DOHH2 (cell line): ENCODE results near the gene RECQL5.

Experiments
- H3F3A ChIP-seq: fragments of 200-600 bp; sonication (generic), shearing (Covaris generic); 2 replicates; pipeline ENCODE4 v1.6.0; 2016; ENCODE audit warnings: antibody characterized with exemption, mild to moderate bottlenecking; ENCODE audit not compliant: control insufficient read depth, insufficient read depth
- H3K27ac ChIP-seq: fragments of 200-600 bp; sonication (generic); 2 replicates; pipeline ENCODE4 v1.5.1; 2014; ENCODE audit warnings: low read depth, mild to moderate bottlenecking, low read length, moderate library complexity
- H3K27me3 ChIP-seq: fragments of 200-600 bp; sonication (generic); 2 replicates; pipeline ENCODE4 v1.6.1; 2014; ENCODE audit warnings: mild to moderate bottlenecking, low read length, mixed read lengths; ENCODE audit not compliant: control insufficient read depth
- H3K36me3 ChIP-seq: fragments of 200-600 bp; sonication (generic); 2 replicates; pipeline ENCODE4 v1.6.1; 2014; ENCODE audit warnings: mild to moderate bottlenecking, low read length, moderate library complexity, mixed read lengths; ENCODE audit not compliant: control insufficient read depth
- H3K4me1 ChIP-seq: fragments of 200-600 bp; sonication (generic); 2 replicates; pipeline ENCODE4 v1.6.1; 2014; ENCODE audit warnings: mild to moderate bottlenecking, low read length, mixed read lengths; ENCODE audit not compliant: control insufficient read depth
- H3K4me2 ChIP-seq: fragments of 200-600 bp; sonication (generic); 2 replicates; pipeline ENCODE4 v1.6.0; 2014; ENCODE audit warnings: mild to moderate bottlenecking, low read length, moderate library complexity
- H3K4me3 ChIP-seq: fragments of 200-600 bp; sonication (generic); 2 replicates; pipeline ENCODE4 v1.5.1; 2014; ENCODE audit warnings: mild to moderate bottlenecking, low read length, mixed read lengths
- H3K79me2 ChIP-seq: fragments of 200-600 bp; sonication (generic); 2 replicates; pipeline ENCODE4 v1.6.1; 2014; ENCODE audit warnings: mild to moderate bottlenecking, low read length, mixed read lengths; ENCODE audit not compliant: control insufficient read depth
- H3K9me2 ChIP-seq: fragments of 200-600 bp; sonication (generic); replicated peaks from 2 replicates; pipeline ENCODE4 v1.6.1; 2014; ENCODE audit warnings: mild to moderate bottlenecking, low read length, mixed read lengths; ENCODE audit not compliant: control insufficient read depth
- H3K9me3 ChIP-seq: fragments of 200-600 bp; sonication (generic); 2 replicates; pipeline ENCODE4 v1.6.1; 2014; ENCODE audit warnings: antibody characterized with exemption, low read length, mixed read lengths; ENCODE audit not compliant: control insufficient read depth, insufficient read depth
- H4K20me1 ChIP-seq: fragments of 200-600 bp; sonication (generic); 2 replicates; pipeline ENCODE4 v1.6.0; 2014; ENCODE audit warnings: low read depth, mild to moderate bottlenecking, antibody characterized with exemption, low read length, moderate library complexity; ENCODE audit not compliant: control insufficient read depth, insufficient read depth
- CTCF ChIP-seq: fragments of 200-600 bp; sonication (generic); IDR thresholded peaks from one replicate; pipeline ENCODE4 v1.5.1; 2014; ENCODE audit warnings: antibody characterized with exemption, mild to moderate bottlenecking, low read depth, low read length; ENCODE audit not compliant: poor library complexity, severe bottlenecking
- EZH2phosphoT487 ChIP-seq: fragments of 200-600 bp; sonication (generic); IDR thresholded peaks from 2 replicates; pipeline ENCODE4 v1.6.1; 2017; ENCODE audit warnings: borderline replicate concordance, mild to moderate bottlenecking, antibody characterized with exemption, low read length, moderate library complexity, mixed read lengths

RECQL5 gene

GRCh38 chr17:75626496-75627038, 40.4 kb downstream of the RECQL5 start:
- no peaks in the 10 kb centered on the region for H3K9me3 ChIP-seq
- no peaks in the 10 kb centered on the region for H3K9me2 ChIP-seq
- no peaks in the 10 kb centered on the region for H3K27me3 ChIP-seq
- H3K4me1 ChIP-seq: peaks cover 16% of the 10 kb centered on the region
- no peaks in the 10 kb centered on the region for H4K20me1 ChIP-seq
- no peaks in the 10 kb centered on the region for H3F3A ChIP-seq
- TF ChIP-seq CTCF (no peak), EZH2phosphoT487 (no peak)
- no peak overlapping the region for H3K4me3 ChIP-seq
- 0 out of 2 replicates have a peak overlapping the region, but pooled peaks have one; percentile 8 for H3K4me2 ChIP-seq
- H3K27ac ChIP-seq: peak overlapping the region; percentile 6; the same call in 1 of the 2 replicates
- H3K36me3 ChIP-seq: peaks cover 47% of the 10 kb centered on the region
- H3K79me2 ChIP-seq: no peaks in the 10 kb centered on the region

- Histone ChIP-seq H3K27me3 (no peaks in the 10 kb centered on the region), H3K9me2 (no peaks in the 10 kb centered on the region), H3K27ac (no peak overlapping the region), H3K4me2 (no peak overlapping the region), H3K36me3 (peaks cover 41% of the 10 kb centered on the region), H3K4me1 (peaks cover 16% of the 10 kb centered on the region), H4K20me1 (no peaks in the 10 kb centered on the region), H3F3A (no peaks in the 10 kb centered on the region), H3K79me2 (no peaks in the 10 kb centered on the region), H3K4me3 (no peak overlapping the region), H3K9me3 (no peaks in the 10 kb centered on the region)
- TF ChIP-seq CTCF: peak; percentile 83
- TF ChIP-seq EZH2phosphoT487: no peak
These were observed 41.0 kb downstream of the RECQL5 start for GRCh38 chr17:75625813-75626486.

- Histone ChIP-seq H3K4me2 (no peak overlapping the region), H3K9me3 (no peaks in the 10 kb centered on the region), H3K9me2 (no peaks in the 10 kb centered on the region), H3K27ac (no peak overlapping the region), H3K79me2 (no peaks in the 10 kb centered on the region), H3K4me1 (peaks cover 16% of the 10 kb centered on the region), H3K36me3 (peaks cover 30% of the 10 kb centered on the region), H3K4me3 (no peak overlapping the region), H4K20me1 (no peaks in the 10 kb centered on the region), H3K27me3 (no peaks in the 10 kb centered on the region), H3F3A (no peaks in the 10 kb centered on the region)
- no peak for TF ChIP-seq CTCF
These were observed 42.1 kb downstream of the RECQL5 start for GRCh38 chr17:75624714-75625345.
